ENCODE measurements around the gene XIRP1. TPM values are rescaled to one million over a fixed set of nuclear protein-coding genes. Genes with fewer than 3 reads are reported as not detected.
"Not testable (repeated sequence)": the region's sequence is repeated elsewhere in the genome, so short reads cannot be mapped to it uniquely, and the experiment has no call there.

The XIRP1 gene
- total and polyA plus RNA-seq, 9 donors, result 0.04 to 0.13 (median 0.11) TPM; not detected in 5

DNA sequence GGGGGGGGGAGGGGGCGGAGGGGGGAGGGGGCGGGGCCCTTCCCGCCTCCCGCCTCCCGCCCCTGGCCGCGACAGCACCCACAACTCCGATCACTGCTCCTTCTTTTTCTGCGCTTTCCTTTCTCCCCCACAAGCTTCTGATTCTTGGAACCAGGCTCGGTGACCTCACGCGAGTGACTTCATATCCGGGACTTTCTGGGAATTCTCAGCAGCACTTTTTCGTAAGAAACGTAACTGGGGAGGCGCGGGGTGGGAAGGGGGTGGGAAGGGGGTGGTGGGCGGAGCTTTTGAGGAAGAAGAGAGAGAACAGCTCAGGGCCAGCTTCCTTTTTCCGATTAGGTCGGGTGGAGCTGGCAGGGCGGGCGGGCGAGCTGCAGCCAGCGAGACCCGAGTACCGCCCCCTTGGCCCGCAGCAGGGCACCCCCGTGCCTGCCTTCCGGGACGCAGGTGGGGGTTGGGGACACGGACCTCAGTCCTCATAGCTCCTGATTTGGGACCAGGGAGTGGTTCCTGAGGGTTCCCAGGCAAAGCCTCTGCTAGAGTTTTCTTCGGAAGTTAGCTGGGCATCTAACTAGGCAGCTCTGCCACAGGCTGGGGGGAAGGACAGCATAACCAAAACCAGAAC lies 14.6 kb downstream of the XIRP1 start:
- peak; percentile 82 for TF ChIP-seq POLR2A (IDR thresholded peaks at IDR 0.05)
- peak; percentile 96 for TF ChIP-seq EP300 (IDR thresholded peaks at IDR 0.05)
- TF ChIP-seq, protein P1, sequence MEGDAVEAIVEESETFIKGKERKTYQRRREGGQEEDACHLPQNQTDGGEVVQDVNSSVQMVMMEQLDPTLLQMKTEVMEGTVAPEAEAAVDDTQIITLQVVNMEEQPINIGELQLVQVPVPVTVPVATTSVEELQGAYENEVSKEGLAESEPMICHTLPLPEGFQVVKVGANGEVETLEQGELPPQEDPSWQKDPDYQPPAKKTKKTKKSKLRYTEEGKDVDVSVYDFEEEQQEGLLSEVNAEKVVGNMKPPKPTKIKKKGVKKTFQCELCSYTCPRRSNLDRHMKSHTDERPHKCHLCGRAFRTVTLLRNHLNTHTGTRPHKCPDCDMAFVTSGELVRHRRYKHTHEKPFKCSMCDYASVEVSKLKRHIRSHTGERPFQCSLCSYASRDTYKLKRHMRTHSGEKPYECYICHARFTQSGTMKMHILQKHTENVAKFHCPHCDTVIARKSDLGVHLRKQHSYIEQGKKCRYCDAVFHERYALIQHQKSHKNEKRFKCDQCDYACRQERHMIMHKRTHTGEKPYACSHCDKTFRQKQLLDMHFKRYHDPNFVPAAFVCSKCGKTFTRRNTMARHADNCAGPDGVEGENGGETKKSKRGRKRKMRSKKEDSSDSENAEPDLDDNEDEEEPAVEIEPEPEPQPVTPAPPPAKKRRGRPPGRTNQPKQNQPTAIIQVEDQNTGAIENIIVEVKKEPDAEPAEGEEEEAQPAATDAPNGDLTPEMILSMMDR (IDR thresholded peaks at IDR 0.05), result no peak
- Histone ChIP-seq H3K9me3 (no peaks in the 10 kb centered on the region), H3K4me1 (ENCODE audit: insufficient read depth) (peaks cover 7% of the 10 kb centered on the region), H3K27ac (peak overlapping the region; percentile 80 to 81), H3K4me3 (peak overlapping the region; percentile 41), H3K27me3 (no peaks in the 10 kb centered on the region), H3K36me3 (no peaks in the 10 kb centered on the region)
- WGBS, 3 donors, result 0 to 1% (median 0%) methylated on average over 29 to 32 of the region's 32 CpGs
- intact Hi-C loops (cut with DNase I), result no loop called here
- DNase-seq, result peak; percentile 87 to 96 (median 92)

DNA sequence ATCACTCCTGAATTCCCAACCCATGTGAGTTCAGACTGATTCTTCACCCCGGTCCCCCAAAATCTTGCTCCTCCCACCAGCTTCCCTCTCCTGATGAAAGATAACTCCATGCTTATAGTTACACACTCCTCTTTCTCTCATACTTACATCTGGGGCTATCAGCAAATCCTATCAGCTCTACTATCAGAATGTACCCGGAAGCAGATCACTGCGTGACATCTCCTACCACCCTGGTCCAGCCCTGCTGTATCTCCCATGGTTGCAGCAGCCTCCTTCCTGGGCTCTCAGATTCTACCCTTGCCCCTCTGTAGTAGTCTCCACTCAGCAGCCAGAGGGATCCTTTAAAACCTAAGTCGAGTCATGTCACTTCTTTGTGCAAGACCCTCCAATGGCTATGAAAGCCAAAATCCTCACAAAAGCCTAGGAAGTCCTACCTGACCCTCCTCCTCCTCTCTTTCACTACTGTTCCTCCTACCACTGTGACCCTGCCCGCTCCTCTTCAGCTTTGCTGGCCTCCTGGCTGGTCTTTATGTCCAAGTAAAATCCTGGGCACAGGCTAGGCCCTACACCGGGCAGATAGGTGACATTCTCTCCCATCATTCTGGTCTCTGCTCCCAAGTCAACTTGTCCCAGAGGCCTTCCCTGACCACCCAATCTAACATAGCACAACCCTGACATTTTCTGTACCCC lies 16.2 kb downstream of the XIRP1 start:
- H3K27ac ChIP-seq, result peak overlapping the region; percentile 8 to 80
- peaks cover 7% of the 10 kb centered on the region for H3K4me1 ChIP-seq (ENCODE audit: insufficient read depth)
- no peak for DNase-seq
- H3K9me3 ChIP-seq, result no peaks in the 10 kb centered on the region
- no peaks in the 10 kb centered on the region for H3K27me3 ChIP-seq
- H3K36me3 ChIP-seq, result no peaks in the 10 kb centered on the region
- 76 to 88% (median 86%) methylated on average over 6 of the region's 6 CpGs for WGBS, 3 donors
- TF ChIP-seq, protein P1 (IDR thresholded peaks at IDR 0.05), result no peak
- TF ChIP-seq POLR2A (IDR thresholded peaks at IDR 0.05) (no peak), EP300 (IDR thresholded peaks at IDR 0.05) (no peak)
- intact Hi-C loops (cut with DNase I), result no loop called here
- H3K4me3 ChIP-seq, result no peak overlapping the region

DNA sequence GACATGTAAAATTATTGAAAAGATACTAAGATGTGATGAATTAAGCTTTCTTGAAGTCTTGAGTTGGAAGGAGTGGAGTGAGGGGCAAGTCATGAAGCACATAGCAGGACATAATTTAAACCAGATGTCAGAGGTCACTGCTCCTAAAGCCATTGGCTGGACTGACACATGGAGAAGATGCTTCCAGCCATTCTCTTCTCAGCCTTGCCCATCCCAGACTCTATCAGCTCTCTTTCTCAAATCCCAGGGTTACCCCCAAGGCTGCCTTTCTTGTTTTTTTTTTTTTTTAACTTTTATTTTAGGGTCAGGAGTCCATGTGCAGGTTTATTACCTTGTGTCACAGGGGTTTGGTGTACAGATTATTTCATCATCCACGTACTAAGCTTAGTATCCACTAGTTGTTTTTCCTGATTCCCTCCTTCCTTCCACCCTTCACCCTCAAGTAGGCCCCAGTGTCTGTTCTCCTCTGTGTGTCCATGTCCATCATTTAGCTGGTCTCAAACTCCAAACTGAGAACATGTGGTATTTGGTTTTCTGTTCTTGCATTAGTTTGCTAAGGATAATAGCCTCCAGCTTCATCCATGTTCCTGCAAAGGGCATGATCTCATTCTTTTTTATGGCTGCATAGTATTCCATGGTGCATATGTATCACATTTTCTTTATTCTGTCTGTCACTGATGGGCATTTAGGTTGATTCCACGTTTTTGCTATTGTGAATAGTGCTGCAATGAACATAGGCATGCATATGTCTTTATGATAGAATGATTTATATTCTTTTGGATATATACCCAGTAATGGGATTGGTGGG lies 18.9 kb downstream of the XIRP1 start:
- Histone ChIP-seq H3K9me3 (no peaks in the 10 kb centered on the region), H3K27ac (no peak overlapping the region), H3K4me3 (no peak overlapping the region), H3K4me1 (ENCODE audit: insufficient read depth) (peaks cover 2% of the 10 kb centered on the region), H3K36me3 (no peaks in the 10 kb centered on the region), H3K27me3 (no peaks in the 10 kb centered on the region)
- intact Hi-C loops (cut with DNase I), result no loop called here
- TF ChIP-seq EP300 (IDR thresholded peaks at IDR 0.05), result no peak
- TF ChIP-seq, protein P1 (IDR thresholded peaks at IDR 0.05), result no peak
- TF ChIP-seq POLR2A (IDR thresholded peaks at IDR 0.05), result no peak
- no peak for DNase-seq
- WGBS, 3 donors, result 61 to 85% (median 69%) methylated on average over 2 of the region's 2 CpGs

DNA sequence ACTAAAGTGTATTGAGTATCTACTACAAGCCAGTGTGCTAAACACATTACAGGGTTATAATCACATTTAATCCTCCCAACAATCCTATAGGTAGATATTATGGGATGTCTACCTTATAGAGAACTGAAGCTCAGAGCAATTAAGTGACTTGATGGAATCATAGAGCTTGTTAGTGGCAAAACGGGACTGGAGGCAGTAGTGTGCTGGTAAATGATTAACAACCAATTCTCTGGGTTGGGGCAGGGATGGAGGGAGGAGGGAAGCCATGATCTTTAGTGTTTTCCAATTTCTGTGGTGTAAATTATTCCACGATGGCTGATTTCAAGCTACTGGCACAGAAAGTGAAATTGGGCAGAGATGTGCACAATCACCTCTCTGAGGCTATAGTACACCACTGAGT lies 20.5 kb downstream of the XIRP1 start:
- no peaks in the 10 kb centered on the region for H3K27me3 ChIP-seq
- no peaks in the 10 kb centered on the region for H3K36me3 ChIP-seq
- DNase-seq, result no peak
- H3K9me3 ChIP-seq, result no peaks in the 10 kb centered on the region
- 61 to 76% (median 74%) methylated on average over 2 of the region's 2 CpGs for WGBS, 3 donors
- H3K27ac ChIP-seq, result no peak overlapping the region
- no peaks in the 10 kb centered on the region for H3K4me1 ChIP-seq (ENCODE audit: insufficient read depth)
- TF ChIP-seq EP300 (IDR thresholded peaks at IDR 0.05) (no peak), POLR2A (IDR thresholded peaks at IDR 0.05) (no peak)
- TF ChIP-seq, protein P1 (IDR thresholded peaks at IDR 0.05), result no peak
- intact Hi-C loops (cut with DNase I), result no loop called here
- no peak overlapping the region for H3K4me3 ChIP-seq

DNA sequence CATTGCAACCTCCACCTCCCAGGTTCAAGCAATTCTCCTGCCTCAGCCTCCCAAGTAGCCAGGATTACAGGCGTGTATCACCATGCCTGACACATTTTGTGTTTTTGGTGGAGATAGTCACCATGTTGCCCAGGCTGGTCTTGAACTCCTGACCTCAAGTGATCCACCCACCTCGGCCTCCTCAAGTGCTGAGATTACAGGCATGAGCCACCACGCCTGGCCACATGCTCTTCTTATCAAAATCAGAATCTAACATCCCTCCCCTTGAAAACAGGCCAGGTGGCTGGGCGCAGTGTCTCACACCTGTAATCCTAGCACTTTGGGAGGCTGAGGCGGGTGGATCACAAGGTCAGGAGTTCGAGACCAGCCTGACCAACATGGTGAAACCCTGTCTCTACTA lies 21.5 kb downstream of the XIRP1 start:
- H3K4me1 ChIP-seq (ENCODE audit: insufficient read depth); intact Hi-C loops (cut with DNase I); H3K4me3 ChIP-seq; H3K36me3 ChIP-seq; H3K9me3 ChIP-seq; H3K27ac ChIP-seq; DNase-seq; H3K27me3 ChIP-seq: not testable (repeated sequence)
- 82 to 92% (median 86%) methylated on average over 6 of the region's 6 CpGs for WGBS, 3 donors

Measured in ovary (tissue), 9 donors.